Measurements from ENCODE around the gene DOK4.
A peak's percentile ranks its signal among the peaks of the same experiment; 100 is the strongest.

Gene DOK4

DNA sequence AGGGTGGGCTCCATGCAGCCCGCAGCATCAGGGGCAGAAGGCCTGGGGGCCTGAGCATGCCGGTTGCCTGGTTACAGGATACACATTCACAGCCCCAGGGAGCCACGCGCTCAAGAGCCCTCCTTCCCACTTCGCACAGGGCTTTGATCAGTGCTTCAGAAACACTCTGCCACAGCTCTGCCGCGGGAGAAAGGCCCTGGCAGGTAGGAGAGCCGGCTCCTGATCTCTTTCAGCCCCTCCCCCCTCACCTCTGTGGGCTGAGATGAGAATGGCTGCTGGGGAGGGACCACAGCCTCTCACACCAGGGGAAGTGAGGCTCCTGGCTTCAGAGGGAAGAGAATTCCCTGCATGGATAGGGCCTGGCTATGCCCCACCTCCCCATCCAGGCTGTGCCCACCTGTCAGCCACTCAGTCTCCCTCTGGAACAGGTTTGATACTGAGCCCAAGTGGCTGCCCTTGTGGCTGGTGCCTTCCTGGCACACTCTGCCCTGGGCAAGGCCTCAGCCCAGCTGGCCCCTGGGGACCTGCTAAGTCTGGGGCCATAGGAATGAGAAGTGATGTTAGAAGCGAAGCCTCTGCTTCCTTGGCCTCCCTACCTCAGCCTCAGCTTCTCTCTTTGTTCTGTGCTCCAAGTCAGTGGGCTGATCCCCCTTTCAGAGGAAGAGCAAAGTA is 8.6 kb downstream of the DOK4 start:
- no peak for DNase-seq (ENCODE audit: low read depth, low spot score)

DNA sequence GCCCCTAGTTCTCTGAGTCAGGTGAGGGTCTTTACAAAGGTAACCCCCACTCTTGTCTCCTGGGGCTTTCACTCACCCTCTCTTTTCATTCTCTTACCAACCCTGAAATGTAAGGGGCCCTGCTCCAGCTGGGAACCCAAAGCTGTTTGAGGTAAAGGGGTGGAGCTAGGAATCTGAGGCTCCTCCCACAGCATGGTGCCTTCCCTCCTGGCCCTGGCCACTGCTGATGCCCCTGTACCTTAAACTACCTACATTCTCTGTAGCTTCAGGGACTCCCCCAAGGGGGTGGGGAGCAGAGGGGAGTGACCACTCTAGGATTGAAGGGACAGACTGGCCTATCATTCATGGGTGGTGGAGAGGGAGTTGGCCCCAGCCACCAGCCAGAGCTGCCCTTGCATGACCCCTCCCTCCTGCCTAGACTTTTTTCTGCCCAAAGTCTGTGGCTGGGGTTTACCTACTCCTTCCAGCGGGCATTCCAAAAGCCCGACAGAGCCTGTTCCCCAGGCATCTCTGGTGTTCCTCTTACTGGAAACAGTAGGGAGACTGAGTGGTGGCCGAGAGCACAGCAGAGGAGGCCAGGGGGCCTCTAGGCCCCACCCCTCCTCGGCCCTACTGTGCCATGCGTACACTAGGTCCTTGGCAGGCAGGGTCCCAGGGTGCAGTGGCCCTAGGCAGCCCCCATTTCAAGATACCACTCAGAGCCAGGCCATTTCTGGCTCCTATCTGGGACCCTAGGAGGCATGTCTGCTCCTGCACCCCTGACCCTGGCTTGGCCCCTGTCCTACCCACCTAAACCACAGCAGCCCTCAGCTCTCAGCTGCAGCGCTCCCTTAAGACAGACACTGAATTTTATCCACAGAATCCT is 9.5 kb downstream of the DOK4 start:
- DNase-seq (ENCODE audit: low read depth, low spot score) = no peak

DNA sequence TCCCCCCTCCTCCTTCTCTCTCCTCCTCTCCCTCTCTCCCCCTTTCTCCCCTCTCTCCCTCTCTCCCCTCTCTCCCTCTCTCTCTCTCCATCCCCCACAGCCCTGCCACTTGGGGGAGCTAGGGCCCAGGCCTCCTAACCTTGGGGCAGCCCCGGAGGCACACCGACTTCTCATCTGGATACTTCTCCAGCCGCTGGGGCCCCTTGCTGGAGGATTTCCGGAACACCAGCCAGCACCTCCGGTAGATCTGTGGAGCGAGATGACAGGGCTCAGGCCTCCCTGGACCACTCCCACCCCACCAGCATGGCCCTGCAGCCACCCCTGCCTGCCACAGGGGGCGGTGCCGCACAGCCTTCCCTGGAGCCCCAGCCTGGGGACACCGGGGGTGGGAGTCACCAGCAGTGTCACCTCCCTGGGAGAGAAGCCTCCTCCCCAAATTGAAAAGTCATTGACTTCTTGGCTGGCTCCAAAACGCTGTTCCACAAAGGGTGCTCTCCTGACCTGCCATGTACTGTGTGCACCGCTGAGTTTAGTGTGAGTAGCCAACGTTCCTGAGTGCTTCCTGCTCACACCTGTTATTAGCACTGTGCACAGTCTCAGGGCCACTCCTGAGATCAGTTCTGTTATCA is 10.5 kb downstream of the DOK4 start:
- DNase-seq (ENCODE audit: low read depth, low spot score) = peak; percentile 26

DNA sequence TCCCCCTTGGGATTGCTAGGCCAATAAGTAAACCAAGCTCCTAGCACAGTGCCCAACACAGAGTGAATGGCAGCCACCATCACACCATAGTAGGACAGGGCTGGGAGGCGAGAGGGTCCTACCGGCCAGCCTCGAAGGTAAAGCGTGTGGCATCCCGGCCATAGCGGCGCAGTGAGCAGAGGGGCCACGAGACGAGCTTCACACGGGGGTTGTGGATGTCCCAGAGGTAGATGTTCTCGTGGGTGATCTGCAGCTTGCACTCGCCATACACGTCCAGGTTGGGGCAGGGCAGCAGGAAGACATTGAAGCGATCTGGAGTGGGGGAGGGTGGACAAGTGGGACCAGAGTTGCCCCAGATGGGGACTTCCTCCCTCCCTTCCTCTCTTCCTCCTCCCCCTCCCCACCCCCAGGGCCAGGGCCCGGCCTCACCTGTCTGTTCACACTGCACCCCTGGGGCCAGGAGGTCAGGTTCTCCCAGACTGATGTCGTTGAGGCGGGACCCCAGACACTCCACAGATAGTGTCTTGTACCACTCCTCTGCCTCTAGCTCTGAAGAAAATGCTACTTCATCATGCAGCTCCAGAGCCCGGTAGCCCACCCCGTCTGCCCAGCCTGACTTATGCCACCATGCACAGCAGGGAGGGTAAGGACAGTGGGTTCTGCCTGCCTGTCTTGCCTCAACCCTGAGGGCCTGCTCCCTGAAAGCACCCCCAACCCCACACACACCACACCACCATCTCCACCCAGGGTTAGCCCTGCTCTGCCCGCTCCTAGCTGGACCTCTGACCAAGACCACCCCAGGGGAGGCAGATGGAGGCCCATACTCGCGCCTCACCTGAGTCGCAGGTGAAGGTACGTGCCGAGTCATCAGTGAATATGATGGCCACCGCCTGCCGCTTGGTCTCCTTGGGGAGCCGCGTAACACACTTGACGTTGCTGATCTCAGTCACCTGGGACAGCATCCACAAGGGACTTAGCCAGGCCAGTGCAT is 11.3 kb downstream of the DOK4 start:
- DNase-seq (ENCODE audit: low read depth, low spot score) = no peak

GRCh38 chr16:57473906-57474305 is 12.4 kb downstream of the DOK4 start:
- DNase-seq (ENCODE audit: low read depth, low spot score) = no peak

DNA sequence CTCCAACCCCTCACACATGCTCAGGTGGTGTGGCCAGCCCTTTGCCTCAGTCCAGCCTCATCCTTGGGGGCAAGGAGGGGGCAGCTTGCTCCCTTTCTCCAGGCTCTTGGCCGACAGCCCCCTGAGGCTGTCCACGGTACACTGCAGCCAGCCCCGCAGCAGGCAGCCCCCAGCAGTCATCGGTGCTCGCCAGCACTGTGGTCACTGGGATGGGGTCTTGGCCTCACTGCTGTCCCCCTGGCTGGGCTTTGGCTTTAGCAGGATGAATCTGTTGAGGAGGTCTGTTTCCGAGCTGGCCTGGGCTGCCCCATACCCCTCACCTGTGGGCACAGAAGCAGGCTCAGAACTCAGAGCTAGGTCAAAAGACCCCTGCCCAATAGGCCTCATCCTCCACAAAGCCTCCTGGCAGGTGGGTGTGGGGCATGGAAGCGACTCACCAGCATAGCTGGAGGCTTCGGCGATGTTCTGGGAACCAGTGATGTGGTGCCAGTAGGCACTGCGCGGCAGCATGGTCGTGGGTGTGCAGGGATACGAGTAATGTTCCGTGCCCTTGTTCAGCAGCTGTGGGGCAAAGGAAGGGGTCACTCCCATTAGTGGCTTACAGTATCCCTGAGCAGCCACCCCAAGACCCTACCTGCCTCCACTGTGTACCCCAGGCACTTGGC is 13.0 kb downstream of the DOK4 start:
- no peak for DNase-seq (ENCODE audit: low read depth, low spot score)

GRCh38 chr16:57472665-57473060 is 13.6 kb downstream of the DOK4 start:
- DNase-seq (ENCODE audit: low read depth, low spot score) = no peak

GRCh38 chr16:57471852-57472664 is 14.2 kb downstream of the DOK4 start:
- DNase-seq (ENCODE audit: low read depth, low spot score) = no peak

DNA sequence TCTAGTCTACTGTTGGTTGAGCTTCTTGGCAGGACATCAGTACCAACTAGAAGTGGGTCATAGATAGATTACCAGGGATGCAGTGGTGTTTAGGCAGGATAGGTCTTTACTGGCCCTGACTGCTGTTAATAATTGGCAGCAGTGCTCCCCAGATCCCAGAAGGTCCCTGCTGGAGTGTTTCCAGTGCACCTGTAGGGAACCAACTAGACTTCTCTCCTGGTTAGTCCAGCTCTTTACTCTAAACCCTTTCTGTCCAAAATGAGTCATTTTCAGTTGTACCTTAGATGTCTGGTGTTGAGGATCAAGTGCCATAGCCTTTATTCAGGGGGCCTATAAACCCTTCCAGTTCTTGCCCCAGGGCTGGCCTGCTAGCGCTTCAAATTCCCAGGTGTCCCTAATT is 15.1 kb downstream of the DOK4 start:
- no peak for DNase-seq (ENCODE audit: low read depth, low spot score)

DNA sequence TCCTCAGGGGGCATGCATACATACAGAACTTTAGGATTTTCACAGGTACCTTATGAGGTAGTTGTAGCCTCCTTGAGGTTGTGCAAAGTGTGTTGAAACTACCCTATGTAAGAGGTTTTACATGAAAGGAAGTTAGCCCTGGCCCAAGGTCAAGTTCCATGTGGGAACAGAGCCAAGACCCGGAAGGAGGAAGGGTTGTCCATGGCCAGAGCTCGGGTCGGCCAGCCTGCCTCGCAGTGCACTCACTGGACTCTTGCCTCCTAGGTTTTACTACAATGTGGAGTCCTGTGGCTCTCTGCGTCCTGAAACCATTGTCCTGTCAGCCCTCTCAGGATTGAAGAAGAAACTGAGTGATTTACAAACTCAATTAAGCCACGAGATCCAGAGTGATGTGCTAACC is 15.6 kb downstream of the DOK4 start:
- DNase-seq (ENCODE audit: low read depth, low spot score) = no peak

DNA sequence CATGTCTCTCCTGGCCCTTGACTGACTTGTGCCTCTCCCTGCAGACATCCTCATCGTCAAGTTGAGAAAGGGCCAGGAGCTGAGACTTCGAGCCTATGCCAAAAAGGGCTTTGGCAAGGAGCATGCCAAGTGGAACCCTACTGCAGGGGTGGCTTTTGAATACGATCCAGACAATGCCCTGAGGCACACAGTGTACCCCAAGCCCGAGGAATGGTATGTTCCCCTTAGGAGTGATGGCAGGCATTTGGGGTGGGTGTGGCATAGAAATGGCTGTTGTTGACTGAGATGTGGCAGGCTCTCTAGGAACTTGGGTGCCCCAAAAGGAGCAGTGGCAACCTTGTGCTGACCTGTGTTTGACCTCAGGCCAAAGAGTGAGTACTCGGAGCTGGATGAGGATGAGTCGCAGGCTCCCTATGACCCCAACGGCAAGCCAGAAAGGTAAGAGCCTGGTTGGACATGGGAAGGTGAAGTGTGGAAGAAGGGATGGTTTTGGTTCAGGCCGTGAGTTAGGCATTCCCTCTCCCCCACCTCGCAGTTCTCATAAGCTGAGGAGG is 16.3 kb downstream of the DOK4 start:
- DNase-seq (ENCODE audit: low read depth, low spot score) = no peak

- no peak for DNase-seq (ENCODE audit: low read depth, low spot score)
Observed at GRCh38 chr16:57469046-57469445, 17.2 kb downstream of the DOK4 start.

- no peak for DNase-seq (ENCODE audit: low read depth, low spot score)
Observed at GRCh38 chr16:57468346-57468745, 17.9 kb downstream of the DOK4 start.

- no peak for DNase-seq (ENCODE audit: low read depth, low spot score)
Observed at GRCh38 chr16:57464523-57464922, 21.8 kb downstream of the DOK4 start.

- DNase-seq (ENCODE audit: low read depth, low spot score) = no peak
Observed at GRCh38 chr16:57462978-57463362, 23.3 kb downstream of the DOK4 start.

DNA sequence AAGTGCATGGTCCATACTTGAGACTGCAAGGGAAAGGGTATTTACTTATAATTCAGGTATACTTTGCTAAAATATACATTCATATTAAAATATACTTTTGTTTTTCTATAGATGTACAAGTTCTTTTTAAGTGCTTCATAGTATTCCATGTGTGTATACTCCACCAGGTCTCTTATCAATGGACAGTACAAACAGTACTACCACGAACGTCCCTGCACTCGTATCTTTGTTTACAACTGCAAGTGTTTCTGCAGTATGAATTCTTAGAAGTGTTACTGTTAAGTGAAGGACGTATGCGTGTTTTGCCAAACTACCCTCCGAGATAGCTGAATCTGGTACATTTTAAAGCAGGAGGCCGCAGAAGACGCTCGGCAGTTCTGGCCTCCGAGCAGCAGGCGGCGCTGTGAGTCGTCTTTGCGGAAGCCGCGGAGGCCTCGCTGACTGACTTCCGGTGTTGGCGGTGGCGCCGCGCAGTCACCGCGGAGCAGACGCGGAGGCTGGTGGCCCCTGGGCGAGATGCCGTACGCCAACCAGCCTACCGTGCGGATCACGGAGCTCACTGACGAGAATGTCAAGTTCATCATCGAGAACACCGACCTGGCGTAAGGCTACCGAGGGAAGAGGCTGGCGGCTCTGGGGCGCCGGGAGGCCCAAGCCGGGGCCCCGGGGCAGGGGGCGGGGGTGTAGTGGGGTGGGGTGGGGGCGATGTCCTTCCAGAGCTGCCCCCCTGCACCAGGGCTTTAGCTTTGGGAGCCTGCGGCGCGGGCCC is 23.9 kb downstream of the DOK4 start, which contains the start of gene POLR2C:
TSS of gene POLR2C (plus strand) at position 471 of the 769 bp plus-strand sequence. CDS start at position 517, 46 bp downstream.
- peak; percentile 82 for DNase-seq (ENCODE audit: low read depth, low spot score)

DNA sequence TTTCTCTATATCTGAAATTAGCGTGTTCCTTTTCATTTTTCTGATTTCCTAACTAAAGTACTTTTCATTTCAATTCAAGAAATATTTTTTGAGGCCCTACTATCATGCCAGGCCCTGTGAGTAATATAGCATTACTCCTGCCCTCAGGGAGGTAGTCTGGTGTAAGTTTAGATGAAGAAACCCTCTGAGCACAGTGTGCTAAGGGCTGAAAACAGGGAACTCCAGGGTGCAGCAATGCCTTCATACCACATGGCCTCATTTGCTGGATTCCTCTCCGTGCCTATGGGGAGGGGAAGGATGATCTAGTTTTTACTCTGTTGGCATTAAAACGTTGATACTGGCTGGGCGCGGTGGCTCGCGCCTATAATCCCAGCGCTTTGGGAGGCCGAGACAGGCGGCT is 34.3 kb downstream of the DOK4 start:
- DNase-seq (ENCODE audit: low read depth, low spot score) = no peak

DNA sequence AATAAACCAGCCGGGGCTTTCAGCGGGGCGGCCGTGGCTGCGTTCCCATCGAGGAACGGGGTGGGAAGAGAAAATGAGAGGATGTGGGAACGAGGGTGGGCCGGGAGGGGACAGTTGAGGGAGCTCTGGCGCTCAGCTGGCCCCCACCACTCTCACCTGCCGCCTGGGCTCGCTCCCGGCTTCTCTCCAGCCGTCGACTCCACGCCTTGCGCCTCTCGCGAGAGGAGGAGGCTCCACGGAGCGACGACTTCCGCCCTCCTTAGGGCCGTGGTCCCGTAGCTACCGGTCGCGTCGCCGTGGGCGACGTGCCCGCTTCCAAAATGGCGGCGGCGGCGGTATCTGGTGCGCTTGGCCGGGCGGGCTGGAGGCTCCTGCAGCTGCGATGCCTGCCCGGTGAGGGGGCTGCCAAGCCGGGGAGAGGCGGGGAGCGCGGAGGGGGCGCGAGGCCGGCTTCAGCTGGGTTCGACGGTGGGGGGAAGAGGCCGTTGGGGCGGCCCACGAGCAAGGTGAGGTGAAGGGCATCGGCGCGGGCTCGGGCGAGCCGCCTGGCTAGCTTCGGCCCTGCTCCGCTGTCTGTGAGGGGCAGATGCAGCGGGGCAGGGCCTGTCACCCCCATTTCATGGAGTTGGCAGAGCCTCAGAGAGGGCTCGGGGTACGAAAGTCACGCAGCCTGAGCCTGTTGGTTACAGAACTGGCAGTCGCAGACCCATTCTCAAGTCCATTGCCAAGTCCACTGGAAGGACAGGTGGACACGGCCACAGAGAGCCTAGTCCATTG is 38.9 kb downstream of the DOK4 start, which contains the start of the genes CIAPIN1 and COQ9:
TSS of gene CIAPIN1 (minus strand) at position 200 of the 777 bp plus-strand sequence. CDS start 6,457 bp downstream, outside the sequence.
TSS of gene COQ9 (plus strand) at position 294 of the 777 bp plus-strand sequence. CDS start at position 321, 27 bp downstream.
- DNase-seq (ENCODE audit: low read depth, low spot score) = peak; percentile 82
